ENCODE measurements around the gene GRIA1. TPM values are rescaled to one million over a fixed set of nuclear protein-coding genes. Genes with fewer than 3 reads are reported as not detected.
A peak's percentile ranks its signal among the peaks of the same experiment; 100 is the strongest.

Gene GRIA1
- total RNA-seq, 6 experiments from 2014 or later = 0.10 to 0.57 (median 0.21) TPM

GRCh38 chr5:153467546-153467945 is 22.9 kb upstream of the GRIA1 start:
- Mint-ChIP-seq H3K4me3 (no peak overlapping the region), H3K4me1 (ENCODE audit: low read depth) (peaks cover 23% of the 10 kb centered on the region), H3K9me3 (no peaks in the 10 kb centered on the region), H3K36me3 (ENCODE audit: low read depth) (no peaks in the 10 kb centered on the region), H3K27me3 (ENCODE audit: insufficient read depth) (peaks cover 3% of the 10 kb centered on the region; the same call in 1 of the 2 replicates), H3K27ac (no peak overlapping the region)
- no peak for DNase-seq
- no peak for TF ChIP-seq CTCF (IDR thresholded peaks at IDR 0.05)

GRCh38 chr5:153469423-153469822 is 21.0 kb upstream of the GRIA1 start:
- Mint-ChIP-seq H3K27ac (no peak overlapping the region), H3K9me3 (peaks cover 5% of the 10 kb centered on the region; the same call in 1 of the 2 replicates), H3K4me1 (ENCODE audit: low read depth) (peaks cover 5% of the 10 kb centered on the region), H3K27me3 (ENCODE audit: insufficient read depth) (peaks cover 3% of the 10 kb centered on the region), H3K4me3 (no peak overlapping the region), H3K36me3 (ENCODE audit: low read depth) (no peaks in the 10 kb centered on the region)
- TF ChIP-seq CTCF (IDR thresholded peaks at IDR 0.05) = no peak
- DNase-seq = no peak

GRCh38 chr5:153470736-153471135 is 19.7 kb upstream of the GRIA1 start:
- no peak overlapping the region for H3K4me3 Mint-ChIP-seq
- H3K4me1 Mint-ChIP-seq (ENCODE audit: low read depth) = no peaks in the 10 kb centered on the region
- no peak for DNase-seq
- no peak overlapping the region for H3K27ac Mint-ChIP-seq
- peaks cover 5% of the 10 kb centered on the region; the same call in 1 of the 2 replicates for H3K9me3 Mint-ChIP-seq
- H3K36me3 Mint-ChIP-seq (ENCODE audit: low read depth) = no peaks in the 10 kb centered on the region
- H3K27me3 Mint-ChIP-seq (ENCODE audit: insufficient read depth) = peaks cover 3% of the 10 kb centered on the region
- no peak for TF ChIP-seq CTCF (IDR thresholded peaks at IDR 0.05)

GRCh38 chr5:153476767-153477166 is 13.7 kb upstream of the GRIA1 start:
- no peaks in the 10 kb centered on the region; the same call in 1 of the 2 replicates for H3K27me3 Mint-ChIP-seq (ENCODE audit: insufficient read depth)
- H3K27ac Mint-ChIP-seq = no peak overlapping the region
- peaks cover 26% of the 10 kb centered on the region for H3K4me1 Mint-ChIP-seq (ENCODE audit: low read depth)
- peak; percentile 66 for DNase-seq
- no peak overlapping the region; the same call in 1 of the 2 replicates for H3K4me3 Mint-ChIP-seq
- peaks cover 5% of the 10 kb centered on the region; the same call in 1 of the 2 replicates for H3K9me3 Mint-ChIP-seq
- H3K36me3 Mint-ChIP-seq (ENCODE audit: low read depth) = no peaks in the 10 kb centered on the region
- TF ChIP-seq CTCF (IDR thresholded peaks at IDR 0.05) = peak; percentile 56

GRCh38 chr5:153480401-153480800 is 10.1 kb upstream of the GRIA1 start:
- H3K9me3 Mint-ChIP-seq = no peaks in the 10 kb centered on the region
- DNase-seq = peak; percentile 15
- no peak for TF ChIP-seq CTCF (IDR thresholded peaks at IDR 0.05)
- H3K4me3 Mint-ChIP-seq = no peak overlapping the region
- H3K36me3 Mint-ChIP-seq (ENCODE audit: low read depth) = no peaks in the 10 kb centered on the region
- H3K27ac Mint-ChIP-seq = no peak overlapping the region
- peaks cover 4% of the 10 kb centered on the region for H3K27me3 Mint-ChIP-seq (ENCODE audit: insufficient read depth)
- H3K4me1 Mint-ChIP-seq (ENCODE audit: low read depth) = peaks cover 26% of the 10 kb centered on the region

GRCh38 chr5:153483482-153483881 is 7.0 kb upstream of the GRIA1 start:
- H3K27ac Mint-ChIP-seq = no peak overlapping the region
- peaks cover 7% of the 10 kb centered on the region for H3K4me1 Mint-ChIP-seq (ENCODE audit: low read depth)
- no peaks in the 10 kb centered on the region for H3K9me3 Mint-ChIP-seq
- peaks cover 4% of the 10 kb centered on the region for H3K27me3 Mint-ChIP-seq (ENCODE audit: insufficient read depth)
- TF ChIP-seq CTCF (IDR thresholded peaks at IDR 0.05) = no peak
- H3K36me3 Mint-ChIP-seq (ENCODE audit: low read depth) = no peaks in the 10 kb centered on the region
- H3K4me3 Mint-ChIP-seq = no peak overlapping the region
- DNase-seq = no peak
